MM.1S (cell line): ENCODE measurements around the gene ZNF346.
A peak's percentile ranks its signal among the peaks of the same experiment; 100 is the strongest.

Experiments
- DNase-seq: peaks from one replicate; pipeline ENCODE4 v3.0.0-alpha.2; 2015
- H2AFZ ChIP-seq: fragments of 300-600 bp; sonication (generic); 2 replicates; pipeline ENCODE4 v1.6.0; 2016; ENCODE audit warnings: antibody characterized with exemption, low read length
- H3F3A ChIP-seq: fragments of 300-600 bp; sonication (generic); 2 replicates; pipeline ENCODE4 v1.6.1; 2016; ENCODE audit warnings: mild to moderate bottlenecking, antibody characterized with exemption, low read length, moderate library complexity, mixed read lengths; ENCODE audit not compliant: insufficient read depth
- H3K27ac ChIP-seq: fragments of 300-600 bp; sonication (generic); 2 replicates; pipeline ENCODE4 v1.5.1; 2016; ENCODE audit warnings: mild to moderate bottlenecking, low read length
- H3K27me3 ChIP-seq: fragments of 300-600 bp; sonication (generic); replicated peaks from 2 replicates; pipeline ENCODE4 v1.6.0; 2016; ENCODE audit warnings: low read length; ENCODE audit not compliant: insufficient read depth
- H3K36me3 ChIP-seq: fragments of 300-600 bp; sonication (generic); replicated peaks from 2 replicates; pipeline ENCODE4 v1.6.1; 2016; ENCODE audit warnings: mild to moderate bottlenecking, low read length, mixed read lengths; ENCODE audit not compliant: insufficient read depth
- H3K4me1 ChIP-seq: fragments of 300-600 bp; sonication (generic); 2 replicates; pipeline ENCODE4 v1.6.1; 2016; ENCODE audit warnings: low read length, mixed read lengths
- H3K4me2 ChIP-seq: fragments of 300-600 bp; sonication (generic); 2 replicates; pipeline ENCODE4 v1.6.0; 2016; ENCODE audit warnings: low read depth, low read length
- H3K4me3 ChIP-seq: fragments of 300-600 bp; sonication (generic); 2 replicates; pipeline ENCODE4 v1.5.1; 2016; ENCODE audit warnings: low read length, mixed read lengths
- H3K79me2 ChIP-seq: fragments of 300-600 bp; sonication (generic); 2 replicates; pipeline ENCODE4 v1.6.1; 2016; ENCODE audit warnings: mixed run types, low read length, mixed read lengths
- H3K9ac ChIP-seq: fragments of 300-600 bp; sonication (generic); 2 replicates; pipeline ENCODE4 v1.6.1; 2016; ENCODE audit warnings: low read length, mixed read lengths
- H3K9me2 ChIP-seq: fragments of 300-600 bp; sonication (generic); replicated peaks from 2 replicates; pipeline ENCODE4 v1.6.1; 2016; ENCODE audit warnings: mild to moderate bottlenecking, low read length, mixed read lengths; ENCODE audit not compliant: insufficient read depth
- H3K9me3 ChIP-seq: fragments of 300-600 bp; sonication (generic); replicated peaks from 2 replicates; pipeline ENCODE4 v1.6.1; 2016; ENCODE audit warnings: mild to moderate bottlenecking, low read length, mixed read lengths; ENCODE audit not compliant: insufficient read depth
- H4K20me1 ChIP-seq: fragments of 300-600 bp; sonication (generic); 2 replicates; pipeline ENCODE4 v1.6.1; 2016; ENCODE audit warnings: mild to moderate bottlenecking, low read length, moderate library complexity, mixed read lengths; ENCODE audit not compliant: insufficient read depth
- CTCF ChIP-seq: fragments of 300-600 bp; sonication (generic); IDR thresholded peaks from 2 replicates; pipeline ENCODE4 v1.5.1; 2016; ENCODE audit warnings: antibody characterized with exemption, low read length, mixed read lengths
- EZH2 ChIP-seq: fragments of 300-600 bp; sonication (generic); optimal IDR thresholded peaks from 2 replicates; pipeline ENCODE3; 2017; ENCODE audit warnings: low read depth, mild to moderate bottlenecking, antibody characterized with exemption, low read length, mixed read lengths
- EZH2phosphoT487 ChIP-seq: fragments of 300-600 bp; sonication (generic); IDR thresholded peaks from 2 replicates; pipeline ENCODE4 v1.6.1; 2018; ENCODE audit warnings: antibody characterized with exemption, low read length

ZNF346 gene

DNA sequence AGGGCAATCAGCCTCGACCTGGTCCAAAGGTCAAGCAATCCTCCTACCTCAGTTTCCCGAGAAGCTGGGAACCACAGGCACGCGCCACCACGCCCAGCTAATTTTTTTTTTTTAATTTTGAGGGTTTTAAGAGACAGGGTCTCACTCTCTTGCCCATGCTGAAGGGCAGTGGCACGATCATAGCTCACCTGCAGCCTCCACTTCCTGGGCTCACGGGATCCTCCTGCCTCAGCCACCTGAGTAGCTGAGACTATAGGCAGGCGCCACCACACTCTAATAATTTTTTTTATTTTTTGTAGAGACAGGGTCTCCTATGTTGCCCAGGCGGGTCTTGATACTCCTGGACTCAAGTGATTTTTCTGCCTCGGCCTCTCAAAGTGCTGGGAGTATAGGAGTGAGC, 17.5 kb upstream of the ZNF346 start:
- Histone ChIP-seq H3K27ac (no peak overlapping the region), H3K9me2 (no peaks in the 10 kb centered on the region), H3K4me1 (peaks cover 14% of the 10 kb centered on the region; the same call in 1 of the 2 replicates), H3K9ac (peak overlapping the region; percentile 94; the same call in 1 of the 2 replicates), H3K4me2 (peak overlapping the region; percentile 96; the same call in 1 of the 2 replicates), H2AFZ (no peak overlapping the region), H3K4me3 (peak overlapping the region; percentile 95), H3K36me3 (no peaks in the 10 kb centered on the region), H3K9me3 (no peaks in the 10 kb centered on the region), H3K79me2 (peaks cover 66% of the 10 kb centered on the region), H4K20me1 (peaks cover 16% of the 10 kb centered on the region; the same call in 1 of the 2 replicates), H3F3A (no peaks in the 10 kb centered on the region), H3K27me3 (no peaks in the 10 kb centered on the region)
- DNase-seq = no peak
- TF ChIP-seq EZH2phosphoT487 (no peak), CTCF (no peak), EZH2 (no peak)

GRCh38 chr5:177005619-177006264, 16.8 kb upstream of the ZNF346 start:
- peaks cover 58% of the 10 kb centered on the region for H3K79me2 ChIP-seq
- TF ChIP-seq EZH2 (no peak), CTCF (peak; percentile 73), EZH2phosphoT487 (no peak)
- peaks cover 16% of the 10 kb centered on the region; the same call in 1 of the 2 replicates for H4K20me1 ChIP-seq
- H3F3A ChIP-seq = no peaks in the 10 kb centered on the region
- no peaks in the 10 kb centered on the region for H3K9me3 ChIP-seq
- H3K9ac ChIP-seq = peak overlapping the region; percentile 94
- no peaks in the 10 kb centered on the region for H3K9me2 ChIP-seq
- peaks cover 14% of the 10 kb centered on the region; the same call in 1 of the 2 replicates for H3K4me1 ChIP-seq
- peak overlapping the region; percentile 96 for H3K4me2 ChIP-seq
- peak overlapping the region; percentile 95 for H3K4me3 ChIP-seq
- H3K27me3 ChIP-seq = no peaks in the 10 kb centered on the region
- H3K27ac ChIP-seq = peak overlapping the region; percentile 48; the same call in 1 of the 2 replicates
- peak overlapping the region; percentile 74 for H2AFZ ChIP-seq
- peak; percentile 76 for DNase-seq
- H3K36me3 ChIP-seq = no peaks in the 10 kb centered on the region

GRCh38 chr5:177006265-177006972, 16.1 kb upstream of the ZNF346 start, which contains the start of gene UIMC1:
Gene UIMC1, minus strand, starts transcription at chr5:177006779. Its CDS starts 24,164 bp downstream, at chr5:176982615.
- Histone ChIP-seq H3K4me2 (peak within 1 kb of the TSS; percentile 96), H3K9ac (peak within 1 kb of the TSS; percentile 94), H3K9me2 (no peaks in the 10 kb centered on the region), H2AFZ (peak within 1 kb of the TSS; percentile 76), H3K27ac (peak within 1 kb of the TSS; percentile 48; the same call in 1 of the 2 replicates), H3K4me1 (peaks cover 14% of the 10 kb centered on the region; the same call in 1 of the 2 replicates), H4K20me1 (peaks cover 16% of the 10 kb centered on the region; the same call in 1 of the 2 replicates), H3K9me3 (no peaks in the 10 kb centered on the region), H3K79me2 (peaks cover 52% of the 10 kb centered on the region), H3K36me3 (no peaks in the 10 kb centered on the region), H3K4me3 (peak within 1 kb of the TSS; percentile 95), H3F3A (no peaks in the 10 kb centered on the region), H3K27me3 (no peaks in the 10 kb centered on the region)
- peak; percentile 95 for DNase-seq
- TF ChIP-seq CTCF = no peak
- TF ChIP-seq EZH2 = no peak
- TF ChIP-seq EZH2phosphoT487 = no peak
